ENCODE measurements around the gene MYNN.
A peak's percentile ranks its signal among the peaks of the same experiment; 100 is the strongest.
"Not testable (repeated sequence)": the region's sequence is repeated elsewhere in the genome, so short reads cannot be mapped to it uniquely, and the experiment has no call there.

MYNN gene

GRCh38 chr3:169772897-169773816, at the start of gene MYNN:
MYNN (plus strand) TSS chr3:169773396; CDS start chr3:169774296, 900 bp downstream.
- peak; percentile 58 for DNase-seq

- DNase-seq, result not testable (repeated sequence)
Measured at GRCh38 chr3:169731857-169732256, 41.3 kb upstream of the MYNN start.

- no peak for DNase-seq
Measured at GRCh38 chr3:169739067-169739466, 34.1 kb upstream of the MYNN start.

- no peak for DNase-seq
Measured at GRCh38 chr3:169744366-169745054, 28.7 kb upstream of the MYNN start.

- DNase-seq, result no peak
Measured at GRCh38 chr3:169746924-169747323, 26.3 kb upstream of the MYNN start.

- DNase-seq, result no peak
Measured at GRCh38 chr3:169748670-169749069, 24.5 kb upstream of the MYNN start.

GRCh38 chr3:169750665-169751064, 22.5 kb upstream of the MYNN start:
- DNase-seq, result no peak

- no peak for DNase-seq
Measured at GRCh38 chr3:169751875-169752274, 21.3 kb upstream of the MYNN start.

GRCh38 chr3:169754711-169755110, 18.5 kb upstream of the MYNN start:
- no peak for DNase-seq

- no peak for DNase-seq
Measured at GRCh38 chr3:169755488-169755887, 17.7 kb upstream of the MYNN start.

GRCh38 chr3:169758359-169758994, 14.7 kb upstream of the MYNN start:
- no peak for DNase-seq

- no peak for DNase-seq
Measured at GRCh38 chr3:169759256-169759655, 13.9 kb upstream of the MYNN start.

GRCh38 chr3:169760479-169760878, 12.7 kb upstream of the MYNN start:
- DNase-seq, result no peak

GRCh38 chr3:169764312-169764881, 8.8 kb upstream of the MYNN start:
- DNase-seq, result peak; percentile 43

- no peak for DNase-seq
Measured at GRCh38 chr3:169764882-169765612, 8.1 kb upstream of the MYNN start, which contains the start of gene TERC. TERC (minus strand) TSS chr3:169765060.

GRCh38 chr3:169769287-169770181, 3.7 kb upstream of the MYNN start, which contains the start of gene ACTRT3:
ACTRT3 (minus strand) TSS chr3:169769561; CDS start chr3:169769520, 41 bp downstream.
- no peak for DNase-seq

- DNase-seq, result peak; percentile 41
Measured at GRCh38 chr3:169771497-169772304, 1.5 kb upstream of the MYNN start.

- DNase-seq, result no peak
Measured at GRCh38 chr3:169772305-169772896, 795 bp upstream of the MYNN start.

- no peak for DNase-seq
Measured at GRCh38 chr3:169774186-169774585, 990 bp downstream of the MYNN start.

- DNase-seq, result no peak
Measured at GRCh38 chr3:169777822-169778221, 4.6 kb downstream of the MYNN start.
